ENCODE results near the gene COQ7.
A peak's percentile ranks its signal among the peaks of the same experiment; 100 is the strongest.

Gene COQ7

DNA sequence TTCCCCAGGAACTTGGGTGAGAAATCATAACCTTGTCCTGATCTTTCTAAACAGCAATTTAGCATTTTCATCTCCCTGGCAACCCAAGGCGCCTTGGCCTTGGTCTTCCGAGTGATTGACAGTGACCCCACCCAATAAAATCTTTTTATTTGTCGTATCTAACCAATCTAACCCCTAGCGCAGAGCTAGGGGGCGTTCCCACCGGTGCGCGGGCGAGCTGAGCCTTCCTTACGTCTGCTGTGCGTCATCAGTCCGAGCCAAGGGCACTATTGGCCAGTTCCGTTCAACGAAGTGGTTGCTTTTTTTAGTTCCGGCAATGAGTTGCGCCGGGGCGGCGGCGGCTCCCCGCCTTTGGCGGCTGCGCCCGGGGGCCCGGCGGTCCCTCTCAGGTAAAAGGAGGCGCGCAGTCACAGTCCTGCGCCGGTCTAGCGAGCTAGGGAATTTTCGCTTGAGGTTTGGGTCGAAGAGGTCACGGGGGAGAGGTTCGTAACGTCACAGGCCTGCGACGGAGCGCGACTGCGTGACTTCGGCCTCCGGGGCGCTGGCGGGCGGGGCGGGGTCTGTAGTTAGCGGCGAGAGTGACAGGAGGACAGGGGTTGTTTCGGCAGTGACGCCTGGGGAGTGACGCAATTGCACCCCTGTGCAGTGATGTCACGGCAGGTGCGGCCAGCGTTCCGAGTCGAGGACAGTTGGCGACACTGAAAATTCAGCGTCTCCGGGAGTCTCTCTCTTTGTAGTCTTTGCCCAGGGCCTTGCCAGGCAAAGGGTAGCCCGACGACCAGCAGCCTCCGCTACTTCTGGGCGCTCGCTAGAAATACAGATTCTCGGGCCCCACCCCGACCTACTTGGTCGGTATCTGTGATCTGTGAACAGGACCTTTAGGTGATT, at the start of gene COQ7:
TSS of gene COQ7 (plus strand) at position 266 of the 888 bp plus-strand sequence. CDS start at position 317, 51 bp downstream.
- DNase-seq (ENCODE audit: low spot score), result peak; percentile 99

DNA sequence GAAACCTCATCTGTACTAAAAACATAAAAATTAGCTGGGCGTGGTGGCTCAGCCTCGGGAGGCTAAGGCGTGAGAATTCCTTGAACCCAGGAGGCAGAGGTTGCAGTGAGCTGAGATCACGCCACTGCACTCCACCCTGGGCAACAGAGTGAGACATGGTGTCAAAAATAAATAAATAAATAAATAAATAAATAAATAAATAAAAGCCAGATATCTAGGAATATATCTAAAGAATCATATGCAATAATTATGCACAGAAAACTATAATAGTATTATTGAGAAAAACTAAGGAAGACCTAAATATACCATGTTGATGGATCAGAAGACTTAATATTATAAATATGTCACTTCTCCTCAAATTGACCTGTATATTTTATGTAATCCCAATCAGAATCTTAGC, 46.7 kb upstream of the COQ7 start:
- no peak for DNase-seq (ENCODE audit: low spot score)

DNA sequence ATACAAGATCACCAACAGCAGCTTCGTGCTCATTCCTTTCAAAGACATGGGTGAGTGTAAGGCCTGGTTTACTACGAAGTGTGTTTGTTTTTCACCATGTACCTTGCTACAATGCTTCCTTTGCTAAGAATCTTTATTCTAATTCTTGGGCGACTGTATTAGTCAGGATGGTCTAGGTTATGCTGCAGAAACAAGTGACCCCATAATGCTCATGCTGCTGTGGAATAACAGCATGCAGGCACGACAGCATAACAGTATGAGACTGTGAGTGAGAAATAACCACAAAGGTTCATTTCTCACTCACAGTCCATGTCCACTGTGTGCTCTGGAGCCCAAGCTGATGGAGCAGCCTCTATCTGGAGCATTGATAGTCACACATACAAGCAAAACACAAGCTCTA, 45.7 kb upstream of the COQ7 start:
- no peak for DNase-seq (ENCODE audit: low spot score)

DNA sequence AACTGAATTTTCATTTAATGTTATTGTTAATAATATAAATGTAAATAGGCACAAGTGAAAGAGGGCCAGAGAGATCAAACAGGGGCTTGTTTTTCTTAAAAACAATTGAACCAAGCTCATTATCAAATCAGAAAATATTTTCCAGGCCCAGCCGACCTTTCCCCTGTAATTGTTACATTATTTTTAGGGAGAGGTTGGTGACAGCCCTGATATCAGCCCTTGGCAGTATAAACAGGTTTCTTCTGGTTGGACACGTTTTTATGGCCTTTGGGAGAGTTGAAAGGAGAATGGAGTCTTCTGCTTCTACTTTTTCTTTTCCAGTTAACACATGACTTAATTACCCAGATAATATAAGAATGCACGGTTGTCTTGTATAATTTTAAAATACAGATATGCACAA, 40.0 kb upstream of the COQ7 start:
- no peak for DNase-seq (ENCODE audit: low spot score)

DNA sequence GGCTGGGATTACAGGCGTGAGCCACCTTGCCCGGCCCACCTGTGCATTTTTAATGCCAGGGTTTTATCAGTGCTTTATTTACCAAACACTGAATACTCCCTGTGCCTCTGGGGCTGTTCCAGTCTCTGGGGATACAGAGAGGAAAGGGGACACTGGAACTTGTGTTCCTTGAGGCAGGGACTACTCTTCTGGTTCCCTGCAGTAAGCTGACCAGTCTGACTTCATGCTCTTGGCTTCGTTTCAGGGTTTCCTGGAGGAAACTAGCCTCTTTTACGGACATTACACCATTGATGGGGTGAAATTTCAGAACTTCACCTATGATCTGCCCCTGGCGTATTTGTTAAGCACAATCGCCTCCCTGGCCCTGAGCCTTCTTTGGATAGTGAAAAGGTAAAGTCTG, 37.4 kb upstream of the COQ7 start:
- DNase-seq (ENCODE audit: low spot score), result no peak

DNA sequence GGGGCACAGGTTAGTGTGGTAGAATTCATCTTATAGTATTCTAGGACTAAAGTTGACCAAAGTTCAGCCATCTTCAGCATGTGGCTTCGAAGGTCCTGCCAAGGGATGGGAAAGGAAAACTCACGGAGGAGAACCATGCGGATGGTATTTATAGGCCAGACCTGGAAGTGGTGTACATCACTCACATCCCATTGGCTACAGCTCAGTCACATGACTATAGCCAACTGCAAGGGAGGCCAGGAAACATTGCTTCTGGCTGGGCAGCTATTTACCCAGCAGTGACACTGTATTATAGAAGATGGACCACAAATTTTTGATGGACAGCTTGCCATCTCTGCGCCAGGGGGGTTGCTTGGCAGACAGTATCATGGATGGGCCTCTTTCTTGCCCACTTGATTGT, 35.7 kb upstream of the COQ7 start:
- no peak for DNase-seq (ENCODE audit: low spot score)

DNA sequence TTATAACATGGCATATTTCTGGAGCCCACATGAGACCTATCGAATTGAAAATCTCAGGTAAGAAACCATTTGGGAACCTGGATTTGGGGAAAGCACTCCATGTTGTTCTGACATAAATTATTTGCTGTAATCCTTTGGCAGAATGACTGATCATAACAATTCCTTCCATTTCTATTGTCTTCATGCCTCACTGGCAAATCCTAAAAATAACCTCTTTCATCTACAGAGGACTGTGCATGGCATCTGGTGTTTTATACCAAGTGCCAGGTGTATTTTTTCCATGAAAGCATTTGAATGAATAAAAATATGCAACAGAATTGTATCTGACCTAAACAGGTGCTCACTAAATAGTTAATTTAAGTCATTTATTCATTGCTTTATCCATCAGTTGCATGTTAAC, 33.7 kb upstream of the COQ7 start:
- DNase-seq (ENCODE audit: low spot score), result no peak

DNA sequence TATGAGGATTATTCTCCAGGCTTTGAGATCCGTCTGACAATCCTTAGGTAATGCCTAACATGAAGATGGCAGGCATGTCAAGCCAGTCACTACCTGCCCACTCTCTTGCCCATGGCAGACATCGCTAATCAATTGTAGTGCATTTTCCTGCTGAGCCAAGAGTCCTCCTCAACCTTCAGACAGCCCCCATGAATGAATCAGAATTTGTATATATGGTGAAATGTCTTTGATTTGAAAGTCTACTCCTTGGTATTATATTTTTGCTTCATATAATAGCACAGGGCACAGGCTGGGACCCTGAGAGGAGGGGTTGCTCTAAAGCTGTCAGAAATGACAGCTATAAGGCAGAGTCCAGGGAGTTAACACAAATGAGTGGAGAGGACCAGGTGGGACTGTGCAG, 27.0 kb upstream of the COQ7 start:
- no peak for DNase-seq (ENCODE audit: low spot score)

DNA sequence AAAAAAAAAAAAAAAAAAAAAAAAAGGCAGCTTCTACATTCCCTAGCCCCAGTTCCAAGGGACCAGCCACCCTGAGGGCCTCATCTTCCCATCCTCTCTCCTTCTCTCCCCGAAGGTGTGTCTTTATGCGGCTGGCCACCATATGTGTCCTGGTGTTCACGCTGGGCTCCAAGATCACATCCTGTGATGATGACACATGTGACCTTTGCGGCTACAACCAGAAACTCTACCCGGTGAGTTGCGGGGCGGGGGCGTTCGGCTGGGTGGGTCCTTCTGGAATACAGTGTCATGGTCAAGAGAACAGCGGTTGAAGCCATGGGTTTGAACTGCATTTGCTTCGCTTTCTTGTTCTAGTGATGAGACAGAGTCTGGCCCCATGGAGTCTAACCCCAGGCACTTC, 22.6 kb upstream of the COQ7 start:
- DNase-seq (ENCODE audit: low spot score), result no peak

DNA sequence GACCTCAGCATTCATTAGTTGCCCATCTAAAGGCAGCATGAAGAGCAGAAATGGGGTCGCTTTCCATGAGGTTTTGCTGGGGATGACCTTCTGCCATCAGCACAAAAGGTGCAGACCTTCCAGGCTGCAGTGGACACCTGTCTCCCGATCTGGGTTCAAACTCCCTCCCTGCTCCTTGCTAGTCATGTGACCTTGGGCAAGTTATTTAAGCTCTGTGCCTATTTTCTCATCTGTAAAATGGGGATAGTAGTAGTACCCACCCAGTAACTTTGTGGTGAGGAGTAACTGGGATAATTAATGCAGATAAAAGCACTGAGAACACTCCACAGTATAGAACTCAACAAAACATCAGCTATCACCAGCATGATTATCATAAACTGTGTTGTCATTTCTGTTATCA, 21.4 kb upstream of the COQ7 start:
- no peak for DNase-seq (ENCODE audit: low spot score)

DNA sequence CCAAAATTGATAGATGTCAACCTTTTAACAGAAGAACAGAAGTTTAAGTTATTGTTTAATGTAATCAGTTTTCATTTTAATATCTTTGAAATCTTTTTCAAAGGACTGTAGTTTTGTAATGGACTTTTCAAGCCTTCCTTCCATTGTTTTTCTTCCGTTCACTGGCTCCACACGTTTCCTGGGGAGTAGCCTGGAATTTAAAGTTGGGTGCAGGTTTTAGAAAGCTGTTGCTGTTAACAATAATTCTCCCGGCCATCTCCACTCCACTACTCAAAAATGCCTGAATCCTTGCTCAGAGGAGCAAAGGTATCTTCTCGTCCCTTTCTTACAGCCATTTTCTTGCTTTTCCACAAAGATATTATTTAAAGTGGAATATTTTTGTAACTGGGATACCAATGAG, 4.7 kb upstream of the COQ7 start:
- DNase-seq (ENCODE audit: low spot score), result no peak

DNA sequence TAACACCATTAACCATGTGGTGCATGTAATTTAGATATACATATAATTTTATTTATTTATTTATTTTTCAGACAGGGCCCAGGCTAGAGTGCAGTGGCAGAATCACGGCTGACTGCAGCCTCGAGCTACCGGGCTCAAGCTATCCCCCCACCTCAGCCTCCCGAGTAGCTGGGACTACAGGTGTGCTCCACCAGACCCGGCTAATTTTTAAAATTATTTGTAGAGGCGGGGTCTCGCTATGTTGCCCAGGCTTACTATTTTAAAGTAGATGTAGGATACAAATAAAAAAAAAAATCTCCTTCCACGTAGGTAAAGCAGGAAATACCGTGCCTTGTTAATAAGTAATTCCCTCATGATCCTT, 446 bp upstream of the COQ7 start:
- no peak for DNase-seq (ENCODE audit: low spot score)

DNA sequence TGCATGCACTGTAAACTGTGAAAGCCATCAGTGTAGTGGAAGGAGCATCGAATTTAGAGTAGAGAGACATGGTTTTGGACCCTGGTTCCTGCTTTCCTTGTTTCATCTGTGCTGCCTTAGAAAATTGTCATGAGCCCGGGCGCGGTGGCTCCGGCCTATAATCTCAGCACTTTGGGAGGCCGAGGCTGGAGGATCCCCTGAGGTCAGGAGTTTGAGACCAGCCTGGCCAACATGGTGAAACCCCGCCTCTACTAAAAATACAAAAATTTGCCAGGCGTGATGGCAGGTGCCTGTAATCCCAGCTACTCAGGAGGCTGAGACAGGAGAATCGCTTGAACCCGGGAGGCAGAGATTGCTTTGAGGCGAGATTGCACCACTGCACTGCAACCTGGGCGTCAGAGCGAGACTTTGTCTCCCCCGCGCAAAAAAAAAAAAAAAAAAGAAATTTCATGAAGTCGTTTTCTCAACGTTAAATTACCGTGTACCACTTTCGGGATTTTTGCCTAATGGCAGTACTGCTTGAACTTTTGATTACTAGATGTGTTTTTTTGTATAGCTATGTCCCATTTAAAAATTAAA, 912 bp downstream of the COQ7 start:
- DNase-seq (ENCODE audit: low spot score), result no peak

DNA sequence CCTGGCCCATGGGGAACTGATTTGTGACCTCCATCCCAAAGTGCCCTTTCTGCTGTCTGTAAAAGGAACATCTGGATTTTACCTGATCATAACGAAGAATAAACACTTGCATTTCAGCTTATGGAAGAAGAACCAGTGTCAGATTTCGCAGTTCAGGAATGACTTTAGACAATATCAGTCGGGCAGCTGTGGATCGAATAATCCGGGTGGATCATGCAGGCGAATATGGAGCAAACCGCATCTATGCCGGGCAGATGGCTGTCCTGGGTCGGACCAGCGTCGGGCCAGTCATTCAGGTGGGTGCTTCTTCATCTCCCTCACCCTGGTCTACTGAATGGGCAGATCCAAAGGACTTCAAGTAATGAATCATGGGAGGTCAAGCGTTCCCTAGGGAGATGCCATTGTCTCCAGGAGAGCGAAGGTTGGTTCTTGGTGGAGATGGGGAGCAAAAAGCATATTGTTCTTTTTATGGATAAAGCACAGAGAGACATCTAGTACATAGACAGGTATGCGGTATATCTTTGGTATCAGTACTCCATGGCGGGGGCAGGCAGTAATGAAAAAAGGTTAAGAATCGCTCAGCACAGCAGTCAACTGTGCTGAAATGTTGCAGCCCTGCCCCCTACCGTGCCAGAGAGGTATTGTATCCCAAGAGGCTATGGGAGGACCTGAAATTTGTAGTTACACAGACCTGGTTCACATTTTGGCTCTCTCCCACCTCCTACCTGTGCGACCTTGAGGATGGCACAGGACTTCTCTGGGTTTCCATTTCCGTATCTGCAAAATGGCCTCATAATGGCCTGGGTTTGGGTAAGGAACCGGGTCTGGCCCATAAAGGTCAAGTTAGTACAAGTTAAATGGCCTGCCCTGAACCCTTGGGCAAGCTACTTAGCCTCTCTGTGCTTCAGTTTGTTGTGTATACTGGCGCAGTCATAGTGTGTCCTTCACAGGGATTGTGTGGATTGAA, 4.7 kb downstream of the COQ7 start:
- peak; percentile 30 for DNase-seq (ENCODE audit: low spot score)

DNA sequence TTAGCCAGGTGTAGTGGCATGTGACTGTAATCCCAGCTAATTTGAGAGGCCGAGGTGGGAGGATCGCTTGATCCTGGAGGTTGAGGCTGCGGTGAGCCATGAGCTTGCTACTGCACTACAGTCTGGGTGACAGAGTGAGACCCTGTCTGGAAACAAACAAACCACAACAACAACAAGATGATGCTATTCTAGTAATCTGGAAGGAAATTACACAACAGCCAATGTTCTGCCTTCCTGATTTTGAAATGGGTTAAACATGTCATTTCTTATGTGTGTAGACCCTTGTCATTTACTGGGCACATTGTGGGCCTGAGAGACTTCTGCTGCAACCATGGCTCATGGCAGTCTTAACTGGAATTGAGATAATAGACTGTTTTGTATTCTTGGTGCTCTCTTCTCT, 5.9 kb downstream of the COQ7 start:
- DNase-seq (ENCODE audit: low spot score), result no peak

DNA sequence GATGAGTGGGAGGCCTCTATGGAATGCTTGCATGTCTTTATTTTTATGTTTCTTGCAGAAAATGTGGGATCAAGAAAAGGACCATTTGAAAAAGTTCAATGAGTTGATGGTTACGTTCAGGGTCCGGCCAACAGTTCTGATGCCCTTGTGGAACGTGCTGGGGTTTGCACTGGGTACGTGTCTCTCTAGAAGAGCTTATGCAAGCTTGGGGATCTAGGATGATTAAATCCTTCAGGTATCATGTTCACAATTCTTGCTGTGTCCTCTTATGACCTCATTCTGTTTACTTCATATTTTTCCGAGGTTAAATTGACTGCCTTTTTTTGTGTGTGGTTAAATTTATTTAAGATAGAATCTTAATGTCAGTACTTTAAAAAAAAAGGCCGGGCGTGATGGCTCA, 6.4 kb downstream of the COQ7 start:
- DNase-seq (ENCODE audit: low spot score), result no peak

DNA sequence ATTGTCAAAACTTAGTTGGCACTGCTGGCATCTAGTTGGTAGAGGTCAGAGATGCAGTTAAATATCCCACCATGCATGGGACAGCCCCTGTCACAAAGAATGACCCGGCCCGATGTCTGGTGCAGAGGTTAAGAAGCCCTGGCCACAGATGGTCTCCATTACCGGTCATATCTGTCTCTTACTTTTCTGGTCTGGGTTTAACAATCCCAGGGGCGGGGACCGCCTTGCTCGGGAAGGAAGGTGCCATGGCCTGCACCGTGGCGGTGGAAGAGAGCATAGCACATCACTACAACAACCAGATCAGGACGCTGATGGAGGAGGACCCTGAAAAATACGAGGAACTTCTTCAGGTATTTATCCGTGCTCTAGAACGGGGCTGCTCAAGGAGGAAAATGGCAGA, 8.1 kb downstream of the COQ7 start:
- DNase-seq (ENCODE audit: low spot score), result no peak

DNA sequence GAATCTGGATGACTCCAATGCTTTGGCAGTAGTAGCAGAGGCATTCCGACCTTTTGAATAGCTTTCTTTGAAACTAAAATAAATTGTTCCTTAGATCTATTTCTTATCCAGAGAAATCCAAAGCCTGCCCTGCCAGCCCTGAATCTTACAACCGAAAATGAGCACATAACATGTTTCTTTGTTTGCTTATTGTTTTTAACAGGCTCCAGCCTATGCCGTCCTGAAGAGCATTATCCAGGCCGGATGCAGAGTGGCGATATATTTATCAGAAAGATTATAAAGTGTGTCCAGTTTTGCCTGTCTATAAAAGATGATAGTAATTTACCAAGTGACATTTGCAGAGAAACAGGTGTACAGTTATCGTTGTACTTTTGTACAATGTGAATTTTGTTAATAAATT, 10.5 kb downstream of the COQ7 start:
- DNase-seq (ENCODE audit: low spot score), result no peak

DNA sequence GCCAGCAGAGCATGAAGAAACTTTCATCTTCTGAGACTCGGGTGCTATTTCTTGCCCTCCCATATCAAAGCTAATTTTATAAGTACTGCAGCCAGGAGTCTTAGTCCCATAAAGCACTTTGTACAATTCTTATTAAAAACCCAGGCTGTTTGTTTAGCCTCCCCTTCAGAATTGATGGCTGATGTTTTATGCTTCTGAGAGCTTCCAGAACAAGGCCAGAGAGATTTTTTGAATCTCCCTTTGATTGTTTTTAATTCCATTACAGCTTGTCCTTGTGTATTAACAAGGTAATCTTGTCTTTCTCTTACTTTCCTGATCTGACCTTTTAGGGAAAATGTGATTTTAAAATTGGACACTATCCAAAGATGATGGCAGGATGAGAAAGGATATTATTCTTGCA, 16.3 kb downstream of the COQ7 start:
- no peak for DNase-seq (ENCODE audit: low spot score)

DNA sequence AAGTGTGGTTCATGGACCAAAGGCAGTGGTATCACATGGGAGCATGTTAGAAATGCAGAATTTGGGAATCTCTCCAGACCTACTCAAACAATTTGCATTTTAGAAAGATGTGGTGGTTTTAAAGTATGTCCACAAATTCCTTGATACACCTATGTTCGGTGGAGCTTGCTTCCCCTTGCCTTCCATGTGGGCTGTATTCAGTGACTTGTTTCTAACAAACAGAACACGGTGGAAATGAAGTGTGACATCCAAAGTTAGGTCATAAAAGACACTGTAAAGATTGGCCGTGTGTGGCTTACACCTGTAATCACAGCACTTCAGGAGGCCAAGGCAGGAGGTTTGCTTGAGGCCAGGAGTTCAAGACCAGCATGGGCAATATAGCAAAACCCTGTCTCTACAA, 16.7 kb downstream of the COQ7 start:
- DNase-seq (ENCODE audit: low spot score), result no peak

DNA sequence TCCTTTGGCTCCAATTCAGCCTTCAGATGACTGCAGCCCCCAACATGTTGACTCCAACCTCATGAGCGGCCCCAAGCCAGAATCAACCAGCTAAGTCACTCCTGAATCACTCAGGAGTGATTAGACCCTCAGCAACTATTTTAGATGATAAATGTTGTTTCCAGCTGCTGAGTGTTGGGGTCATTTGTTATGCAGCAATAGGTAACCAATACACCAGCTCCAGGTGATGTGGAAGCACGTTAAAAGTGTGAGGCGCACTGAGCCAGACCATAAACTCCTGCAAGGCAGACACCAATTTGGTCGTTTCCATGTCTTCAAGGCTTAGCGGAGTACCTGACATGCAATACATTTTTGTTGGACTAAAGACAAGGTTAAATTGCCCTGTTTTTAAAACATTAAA, 17.5 kb downstream of the COQ7 start:
- no peak for DNase-seq (ENCODE audit: low spot score)

DNA sequence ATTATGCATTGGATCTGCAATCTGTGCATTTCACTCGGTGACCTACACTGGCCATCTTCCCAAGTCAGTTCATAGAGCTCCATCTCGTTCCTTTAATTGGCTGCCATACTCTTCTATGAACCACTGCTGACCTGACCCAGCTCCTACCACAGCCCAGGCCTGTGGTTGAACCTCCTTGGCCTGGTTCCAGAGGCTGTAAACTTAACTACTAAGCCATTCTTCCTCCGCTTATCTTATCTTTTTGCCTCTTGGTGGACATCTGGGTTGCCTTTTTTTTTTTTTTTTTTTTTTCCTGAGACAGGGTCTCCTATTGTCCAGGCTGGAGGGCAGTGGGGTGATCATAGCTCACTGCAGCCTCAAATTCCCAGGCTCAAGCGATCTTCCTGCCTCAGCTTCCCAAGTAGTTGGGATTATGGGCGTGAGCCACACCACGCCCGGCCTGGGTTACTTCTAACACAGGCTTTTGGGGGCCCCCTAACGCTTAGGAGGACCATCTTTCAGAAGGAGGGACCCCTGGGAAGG, 18.3 kb downstream of the COQ7 start:
- no peak for DNase-seq (ENCODE audit: low spot score)

Data from putamen (tissue), 1 donor.